HL-60/S4 (cell line): Measurements from ENCODE around the gene ZNF48.
"Not testable (repeated sequence)": the region's sequence is repeated elsewhere in the genome, so short reads cannot be mapped to it uniquely, and the experiment has no call there.

Experiments used
- in situ Hi-C: fragments of 300-500 bp; cut with MboI; formaldehyde crosslinking; loops from 2 replicates; pipeline ENCODE4 v1.14.3; 2022; ENCODE audit warnings: low sequenced_read_pairs

ZNF48 gene

GRCh38 chr16:30377050-30377811 lies 18.0 kb upstream of the ZNF48 start:
- in situ Hi-C loops = no loop called here

GRCh38 chr16:30377812-30378235 lies 17.4 kb upstream of the ZNF48 start:
- in situ Hi-C loops = no loop called here

DNA sequence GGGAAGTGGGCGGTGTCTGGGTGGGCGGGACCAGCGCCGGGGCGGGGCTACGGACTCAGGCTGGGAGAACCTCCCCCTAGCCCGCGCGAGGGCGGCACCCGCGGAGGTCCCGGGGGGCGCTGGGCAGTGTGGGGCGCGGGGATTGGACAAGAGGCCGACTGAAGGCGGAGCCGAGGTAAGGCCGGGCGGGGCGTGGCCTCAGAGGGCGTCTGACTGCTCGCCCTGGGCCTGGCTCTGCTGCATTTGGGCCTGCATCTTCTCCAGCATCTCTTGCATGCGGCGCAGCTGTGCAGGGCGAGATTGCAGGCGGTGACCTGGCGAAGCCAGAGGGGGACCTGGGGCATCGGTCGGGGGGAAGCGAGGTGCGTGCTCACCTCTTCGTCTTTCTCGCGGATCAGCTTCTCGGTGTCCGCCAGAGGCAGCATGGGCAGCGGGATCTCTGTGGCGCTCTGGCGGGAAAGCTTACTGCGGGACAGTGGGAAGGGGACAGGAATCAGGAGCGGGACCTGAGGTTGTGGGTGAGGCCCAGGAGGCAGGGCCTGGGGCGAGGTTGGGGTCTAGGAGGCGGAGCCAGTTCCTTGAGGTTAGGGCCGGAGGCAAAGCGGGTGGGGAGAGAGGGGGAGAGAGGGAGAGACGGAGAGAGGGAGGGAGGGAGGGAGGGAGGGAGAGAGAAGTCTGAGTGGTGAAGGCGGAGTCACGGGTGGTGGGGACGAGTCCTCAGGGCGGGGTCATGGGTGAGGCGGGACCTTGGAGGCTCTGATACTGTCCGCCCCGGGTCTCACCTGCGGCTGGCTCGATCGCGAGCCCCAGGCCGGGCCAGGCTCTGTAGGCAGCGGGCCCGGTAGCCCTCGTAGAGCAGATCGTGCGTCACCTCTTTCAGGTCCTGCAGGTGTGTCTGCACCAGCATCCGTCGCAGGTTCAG lies 16.7 kb upstream of the ZNF48 start:
- in situ Hi-C loops = no loop called here

GRCh38 chr16:30379158-30379783 lies 15.9 kb upstream of the ZNF48 start:
- in situ Hi-C loops = no loop called here

DNA sequence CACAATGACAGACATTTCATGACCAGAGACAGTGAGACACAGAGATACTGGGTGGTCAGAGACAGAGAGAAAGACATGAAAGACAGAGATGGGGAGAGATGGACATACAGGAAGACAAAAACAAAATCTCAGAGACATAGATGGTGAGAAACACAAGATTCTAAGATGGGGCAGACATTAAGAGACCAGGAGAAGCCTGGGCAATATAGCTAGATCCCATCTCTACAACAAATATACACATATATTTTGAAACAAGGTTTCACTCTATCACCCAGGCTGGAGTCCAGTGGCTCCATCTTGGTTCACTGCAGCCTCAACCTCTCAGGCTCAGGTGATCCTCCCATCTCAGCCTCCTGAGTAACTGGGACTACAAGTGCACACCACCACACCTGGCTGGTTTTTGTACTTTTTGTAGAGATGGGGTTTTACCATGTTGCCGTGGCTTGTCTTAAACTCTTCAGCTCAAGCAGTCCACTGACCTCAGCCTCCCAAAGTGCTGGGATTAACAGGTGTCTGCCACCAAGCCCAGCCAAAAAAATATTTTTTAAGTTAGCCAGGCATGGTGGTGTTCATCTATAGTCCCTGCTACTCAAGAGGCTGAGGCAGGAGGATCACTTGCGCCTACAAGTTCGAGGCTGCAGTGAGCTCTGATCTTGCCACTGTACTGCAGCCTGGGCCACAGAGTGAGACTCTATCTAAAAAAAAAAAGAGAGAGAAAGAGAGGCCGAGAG lies 15.0 kb upstream of the ZNF48 start:
- in situ Hi-C loops = no loop called here

DNA sequence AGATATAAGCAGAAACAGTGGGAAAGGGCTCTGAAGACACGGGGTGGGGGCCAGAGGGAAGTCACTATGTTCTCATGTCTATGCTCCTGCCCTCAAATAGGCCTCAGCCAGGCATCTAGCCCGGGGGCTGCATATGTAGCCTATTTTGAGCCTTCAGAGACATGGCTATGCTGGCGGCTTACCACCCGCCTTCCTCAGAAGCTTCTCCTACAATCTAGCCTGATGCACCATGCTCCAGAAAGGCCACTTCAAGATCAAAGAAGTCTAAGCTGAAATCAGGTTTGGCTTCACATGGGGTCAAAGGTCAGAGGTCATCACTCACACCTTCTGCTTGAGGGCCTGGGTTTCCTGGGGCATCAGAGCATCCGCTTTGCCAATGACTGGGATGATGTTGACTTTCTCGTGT lies 14.4 kb upstream of the ZNF48 start:
- in situ Hi-C loops = no loop called here

DNA sequence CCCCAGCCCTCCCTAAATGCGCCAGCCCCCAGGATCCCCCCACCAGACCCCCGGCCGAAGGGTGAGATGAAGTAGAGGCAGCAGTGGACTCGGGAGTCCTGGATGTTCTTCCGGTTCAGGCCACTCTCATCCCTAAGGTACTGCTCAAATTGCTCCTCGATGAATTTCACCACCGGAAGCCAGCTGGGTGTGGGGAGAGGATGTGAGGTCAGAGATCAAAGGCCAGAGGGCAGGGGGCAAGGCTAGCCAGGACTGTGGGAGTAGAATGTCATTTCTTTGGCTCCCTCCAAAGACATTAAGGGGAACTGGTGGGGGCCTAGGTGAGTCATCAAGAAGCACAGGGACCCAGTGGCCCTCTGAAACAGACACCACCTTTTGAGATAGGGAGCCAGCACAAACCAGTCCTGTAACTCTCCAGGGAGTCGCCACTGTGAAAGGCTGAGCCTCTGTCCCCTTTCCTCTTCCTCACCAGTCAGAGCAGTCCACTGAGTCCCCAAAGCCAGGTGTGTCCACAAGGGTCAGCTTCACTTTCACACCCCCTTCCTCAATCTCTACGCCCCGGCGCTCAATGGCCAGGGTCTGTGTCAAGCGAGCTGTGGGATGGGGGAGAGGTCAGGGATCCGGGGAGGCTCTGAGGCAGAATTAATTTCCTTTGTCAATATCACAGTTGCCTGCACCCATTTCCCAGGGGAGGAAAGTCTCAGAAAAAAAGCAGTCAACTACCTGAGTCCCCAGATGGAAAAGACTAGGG lies 13.8 kb upstream of the ZNF48 start:
- in situ Hi-C loops = no loop called here

- in situ Hi-C loops = no loop called here
These were observed 12.9 kb upstream of the ZNF48 start, which contains the start of gene SEPTIN1 for GRCh38 chr16:30382111-30382881. TSS of gene SEPTIN1 (minus strand) at chr16:30382561. CDS start at chr16:30382542, 19 bp downstream.

DNA sequence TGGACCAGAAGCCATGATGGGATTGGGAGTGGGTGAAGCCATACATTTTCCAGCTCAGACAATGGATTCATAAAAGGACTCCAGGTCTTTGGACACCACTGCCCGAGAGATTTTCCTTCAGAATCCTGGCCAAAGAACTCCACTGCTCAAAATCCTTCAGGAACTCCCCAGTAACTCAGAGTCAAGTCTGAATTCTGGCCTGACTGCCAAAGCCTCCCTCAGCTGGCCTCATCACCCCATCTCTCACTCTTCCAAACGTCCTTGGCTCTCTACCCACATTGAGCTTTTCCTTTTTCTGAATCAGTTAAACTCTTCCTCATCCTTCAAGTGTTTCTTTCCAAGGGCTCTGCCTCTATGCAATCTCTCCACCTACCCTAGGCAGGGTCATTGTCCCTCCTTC lies 11.7 kb upstream of the ZNF48 start:
- in situ Hi-C loops = no loop called here

DNA sequence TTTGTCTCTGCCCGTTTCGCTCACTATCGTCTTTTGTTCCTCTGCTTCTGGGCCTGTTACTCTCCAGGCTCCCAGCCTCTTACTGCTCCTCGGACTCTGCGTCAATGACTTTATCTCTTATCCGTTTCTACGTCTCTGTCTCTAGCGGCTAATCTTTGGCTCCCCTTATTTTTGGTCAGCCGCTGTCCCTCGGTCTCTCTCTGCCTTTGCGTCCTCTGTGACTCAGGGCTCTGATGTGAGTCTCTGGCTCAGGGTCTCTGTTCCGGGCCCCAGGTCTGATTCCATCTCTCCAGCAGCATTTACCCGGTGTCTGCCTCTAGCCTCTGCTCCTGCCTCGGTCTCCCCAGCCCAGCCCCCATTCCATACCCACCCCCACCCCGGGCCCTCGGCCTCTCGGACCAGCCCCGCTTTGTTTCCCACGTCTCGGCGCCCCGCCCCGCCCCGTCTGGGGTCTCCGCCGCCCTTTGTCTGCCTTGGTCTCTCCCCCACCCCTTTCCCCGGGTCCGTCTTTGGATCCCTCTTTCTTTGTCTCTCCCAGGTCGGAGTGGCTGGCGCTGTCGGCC lies 547 bp upstream of the ZNF48 start:
- in situ Hi-C loops = no loop called here

DNA sequence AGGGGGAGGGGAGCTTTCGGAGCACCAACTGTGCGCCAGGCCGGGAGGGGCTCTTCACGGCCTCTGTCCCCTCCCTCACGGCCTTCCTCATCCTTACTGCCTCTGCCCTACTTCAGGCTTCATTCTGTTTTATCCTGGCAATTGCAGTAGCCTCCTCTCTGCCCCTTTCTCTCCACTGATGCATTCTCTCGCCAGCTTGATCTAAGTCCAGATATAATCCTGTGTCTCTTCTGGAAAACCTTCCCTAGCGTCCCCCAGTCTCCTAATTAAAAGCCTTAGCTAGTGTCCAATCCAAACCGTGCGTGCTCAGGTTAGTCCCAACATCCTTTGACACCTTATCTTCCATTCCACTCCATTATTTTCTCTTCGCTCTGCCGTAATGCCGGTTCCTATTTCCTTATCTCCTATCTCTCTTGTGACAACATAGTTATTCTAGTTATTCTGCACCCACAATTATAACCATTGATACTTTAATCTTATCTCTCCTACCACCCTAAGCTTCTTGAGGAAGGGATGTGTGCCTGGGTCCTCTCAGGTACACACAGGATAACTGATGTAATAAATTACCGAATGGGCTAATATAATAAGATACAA lies 869 bp downstream of the ZNF48 start:
- in situ Hi-C loops = no loop called here

DNA sequence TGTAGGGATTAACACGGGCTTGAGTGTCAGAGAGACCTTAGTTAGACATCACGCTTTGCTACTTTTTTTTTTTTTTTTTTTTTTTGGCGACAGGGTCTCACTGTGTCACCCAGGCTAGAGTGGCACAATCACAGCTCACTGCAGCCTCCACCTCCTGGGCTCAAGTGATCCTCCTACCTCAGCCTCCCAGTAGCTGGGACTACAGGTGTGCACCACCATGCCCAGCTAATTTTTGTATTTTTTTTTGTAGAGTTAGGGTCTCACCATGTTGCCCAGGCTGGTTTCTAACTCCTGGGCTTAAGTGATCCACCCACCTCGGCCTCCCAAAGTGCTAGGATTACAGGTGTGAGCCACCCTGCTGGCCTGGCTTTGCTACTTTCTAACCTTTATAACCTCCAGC lies 1.4 kb downstream of the ZNF48 start:
- in situ Hi-C loops = not testable (repeated sequence)

DNA sequence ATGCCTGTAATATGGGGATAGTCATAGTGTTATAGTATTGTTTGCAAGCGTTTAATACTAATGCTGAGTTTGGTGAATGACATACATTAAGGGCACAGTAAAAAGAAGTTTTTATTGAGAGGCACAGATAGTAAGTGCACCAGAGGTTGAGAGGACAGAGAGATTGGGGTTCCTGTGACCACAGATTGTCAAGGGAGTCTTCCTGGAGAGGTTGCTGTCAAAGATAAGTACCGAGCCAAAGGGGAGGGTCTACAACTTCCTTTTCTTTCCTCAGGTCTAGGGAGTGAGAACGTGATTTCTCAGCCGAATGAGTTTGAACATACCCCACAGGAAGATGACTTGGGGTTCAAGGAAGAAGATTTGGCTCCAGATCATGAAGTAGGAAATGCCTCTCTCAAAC lies 1.8 kb downstream of the ZNF48 start:
- in situ Hi-C loops = no loop called here

DNA sequence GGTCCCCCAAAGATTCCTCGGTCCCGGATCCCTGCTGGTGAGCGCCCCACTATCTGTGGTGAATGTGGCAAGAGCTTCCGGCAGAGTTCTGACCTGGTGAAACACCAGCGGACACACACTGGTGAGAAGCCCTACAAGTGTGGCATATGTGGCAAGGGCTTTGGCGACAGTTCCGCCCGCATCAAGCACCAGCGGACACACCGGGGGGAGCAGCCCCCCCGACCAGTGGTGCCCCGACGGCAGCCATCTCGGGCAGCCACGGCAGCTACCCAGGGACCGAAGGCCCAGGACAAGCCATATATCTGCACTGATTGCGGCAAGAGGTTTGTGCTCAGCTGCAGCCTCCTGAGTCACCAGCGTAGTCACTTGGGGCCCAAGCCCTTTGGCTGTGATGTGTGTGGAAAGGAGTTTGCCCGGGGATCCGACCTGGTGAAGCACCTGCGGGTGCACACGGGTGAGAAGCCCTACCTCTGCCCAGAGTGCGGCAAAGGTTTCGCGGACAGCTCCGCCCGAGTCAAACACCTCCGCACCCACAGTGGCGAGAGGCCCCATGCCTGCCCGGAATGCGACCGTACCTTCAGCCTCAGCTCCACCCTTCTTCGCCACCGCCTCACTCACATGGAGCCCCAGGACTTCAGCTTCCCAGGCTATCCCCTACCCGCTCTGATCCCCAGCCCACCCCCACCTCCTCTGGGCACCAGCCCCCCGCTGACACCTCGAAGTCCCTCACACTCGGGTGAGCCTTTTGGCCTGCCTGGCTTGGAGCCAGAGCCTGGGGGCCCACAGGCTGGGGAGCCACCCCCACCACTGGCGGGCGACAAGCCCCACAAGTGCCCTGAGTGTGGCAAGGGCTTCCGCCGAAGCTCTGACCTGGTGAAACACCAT lies 2.8 kb downstream of the ZNF48 start:
- in situ Hi-C loops = no loop called here

GRCh38 chr16:30398661-30399434 lies 3.6 kb downstream of the ZNF48 start:
- in situ Hi-C loops = no loop called here

DNA sequence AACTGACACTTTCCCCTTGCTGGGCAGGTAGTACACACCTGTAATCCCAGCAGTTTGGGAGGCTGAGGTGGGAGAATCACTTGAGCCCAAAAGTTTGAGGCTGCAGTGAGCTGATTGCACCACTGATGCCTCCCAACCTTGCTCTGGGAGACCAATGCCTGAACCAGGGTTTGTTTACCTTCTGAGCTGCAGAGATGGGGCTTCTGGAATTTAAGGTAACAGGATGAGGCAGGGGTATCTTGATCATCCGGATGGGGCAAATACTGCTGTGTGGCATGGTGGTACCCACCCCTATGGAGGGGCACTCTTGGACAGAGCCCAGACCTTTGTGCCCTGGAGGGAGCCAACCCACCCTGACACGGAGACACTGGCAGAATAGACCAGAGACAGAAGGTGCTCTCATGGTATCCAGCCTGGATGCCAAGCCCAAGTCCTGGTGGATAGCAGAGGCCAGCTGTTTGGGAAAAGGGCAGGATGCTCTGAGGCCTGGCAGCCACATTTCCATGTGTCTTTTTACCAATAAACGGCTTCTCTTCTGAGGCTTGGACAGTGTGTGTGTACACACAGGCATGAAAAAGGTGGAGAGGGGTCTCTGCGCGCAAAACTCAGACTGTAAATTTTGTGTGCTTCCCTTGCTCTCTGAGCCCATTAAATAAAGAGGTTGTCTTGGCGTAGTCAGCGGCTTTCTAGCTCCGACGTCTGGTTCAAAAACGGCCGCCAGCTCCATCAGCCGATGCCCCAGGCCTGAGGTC lies 4.4 kb downstream of the ZNF48 start:
- in situ Hi-C loops = loop anchor here (25.0 kb wide), 1 partner anchor 287 kb away; the partner anchor contains the start of genes GDPD3 and MAPK3
